Caco-2 (cell line): ENCODE measurements around the gene SPRY1. TPM values are rescaled to one million over a fixed set of nuclear protein-coding genes. Genes with fewer than 3 reads are reported as not detected.

Experiments used
- BruUV-seq: library from RNA; stranded (reverse); fragments of 400-500 nt; replicated peaks from 2 replicates; lab custom pipeline; 2021; lab: Mats Ljungman, UMichigan
- CTCF ChIA-PET: fragments of 300-600 bp; sonication (Branson Sonifier 250); formaldehyde crosslinking; loops from one replicate; lab custom pipeline; 2022; ENCODE audit warnings: antibody characterized with exemption; lab: Charles Lee
- POLR2A ChIA-PET: fragments of 300-600 bp; sonication (Branson Sonifier 250); formaldehyde crosslinking; loops from one replicate; lab custom pipeline; 2022; ENCODE audit warnings: antibody characterized with exemption; lab: Charles Lee
- DNase-seq, 2 experiments: peaks; one replicate each; pipeline versions ENCODE4 v3.0.0 to v3.0.0-alpha.2; 2020 to 2022
- H3K27me3 ChIP-seq: replicated peaks from 2 replicates; pipeline ENCODE4 v1.6.0; 2011; ENCODE audit warnings: low read length; ENCODE audit not compliant: control insufficient read depth, insufficient read depth
- H3K36me3 ChIP-seq: 2 replicates; pipeline ENCODE4 v1.5.1; 2011; ENCODE audit warnings: low read length; ENCODE audit not compliant: control insufficient read depth, insufficient read depth
- H3K4me1 ChIP-seq: fragments of 250-450 bp; sonication (Bioruptor Pico); 2 replicates; pipeline ENCODE4 v1.5.1; 2020; ENCODE audit warnings: mild to moderate bottlenecking
- H3K4me3 ChIP-seq: 2 replicates; pipeline ENCODE4 v1.5.1; 2011; ENCODE audit warnings: low read depth, mild to moderate bottlenecking, control low read depth, low read length
- H3K9me3 ChIP-seq: fragments of 250-450 bp; sonication (Bioruptor Pico); 2 replicates; pipeline ENCODE4 v1.5.1; 2020; ENCODE audit warnings: mild to moderate bottlenecking, moderate library complexity
- H3K27ac Mint-ChIP-seq: one replicate; pipeline ENCODE4 v1.8.0; 2022; ENCODE audit warnings: mixed read lengths; ENCODE audit not compliant: unreplicated experiment
- H3K27me3 Mint-ChIP-seq: one replicate; pipeline ENCODE4 v1.8.0; 2022; ENCODE audit warnings: mixed read lengths; ENCODE audit not compliant: insufficient read depth, unreplicated experiment
- H3K36me3 Mint-ChIP-seq: one replicate; pipeline ENCODE4 v1.8.0; 2022; ENCODE audit warnings: mild to moderate bottlenecking, mixed read lengths; ENCODE audit not compliant: insufficient read depth, unreplicated experiment
- H3K4me1 Mint-ChIP-seq: one replicate; pipeline ENCODE4 v1.8.0; 2022; ENCODE audit warnings: low read depth, mixed read lengths; ENCODE audit not compliant: unreplicated experiment
- H3K4me3 Mint-ChIP-seq: one replicate; pipeline ENCODE4 v1.8.0; 2022; ENCODE audit warnings: mild to moderate bottlenecking, moderate library complexity, mixed read lengths; ENCODE audit not compliant: unreplicated experiment
- H3K9me3 Mint-ChIP-seq: one replicate; pipeline ENCODE4 v1.8.0; 2022; ENCODE audit warnings: mixed read lengths; ENCODE audit not compliant: unreplicated experiment
- CTCF ChIP-seq, 2 experiments: fragments of 200-600 bp in 1 of 2; IDR thresholded peaks; 1 replicate in 1 of 2; 2 replicates in 1 of 2; pipeline versions ENCODE4 v1.5.1 to v1.8.0; 2011 to 2022; ENCODE audit warnings: antibody characterized with exemption in 1 of 2, control low read depth in 1 of 2, inconsistent platforms in 1 of 2, low read depth in 1 of 2, low read length in 1 of 2, mild to moderate bottlenecking in 1 of 2, moderate library complexity in 1 of 2; ENCODE audit not compliant: insufficient read depth in 1 of 2, severe bottlenecking in 1 of 2, unreplicated experiment in 1 of 2
- intact Hi-C: fragments of 100-400 bp; cut with micrococcal nuclease; formaldehyde crosslinking; loops from one replicate; pipeline ENCODE4 v1.10.0; 2022; ENCODE audit not compliant: unreplicated experiment
- total RNA-seq: library from RNA; stranded (reverse); gene quantifications from 2 replicates; pipeline ENCODE4 v1.2.3, GENCODE V29; 2022

SPRY1 gene
- total RNA-seq, 1 experiment from 2014 or later: 23.2 TPM

GRCh38 chr4:123430031-123430430, 33.4 kb downstream of the SPRY1 start:
- H3K9me3 ChIP-seq: no peaks in the 10 kb centered on the region; the same call in 1 of the 2 replicates

GRCh38 chr4:123430501-123430900, 33.9 kb downstream of the SPRY1 start:
- Mint-ChIP-seq H3K9me3 (peaks cover 22% of the 10 kb centered on the region), H3K27me3 (no peaks in the 10 kb centered on the region), H3K4me3 (no peak overlapping the region), H3K4me1 (peaks cover 10% of the 10 kb centered on the region), H3K27ac (peak overlapping the region; percentile 61), H3K36me3 (no peaks in the 10 kb centered on the region)
- Histone ChIP-seq H3K9me3 (peaks cover 1% of the 10 kb centered on the region; the same call in 1 of the 2 replicates), H3K27me3 (no peaks in the 10 kb centered on the region), H3K36me3 (no peaks in the 10 kb centered on the region), H3K4me1 (peaks cover 13% of the 10 kb centered on the region), H3K4me3 (no peak overlapping the region)
- intact Hi-C loops: no loop called here
- no peak for DNase-seq
- no TSS peak for BruUV-seq
- ChIA-PET CTCF (no interaction called here), POLR2A (no interaction called here)
- TF ChIP-seq CTCF (IDR thresholded peaks at IDR 0.05; ENCODE audit: insufficient read depth in 1 of 2, low read depth in 1 of 2, low read length in 1 of 2, severe bottlenecking in 1 of 2, unreplicated experiment in 1 of 2): no peak

More at GRCh38 chr4:123430031-123430430, 33.4 kb downstream of the SPRY1 start:
- no peaks in the 10 kb centered on the region for H3K27me3 Mint-ChIP-seq
- Histone ChIP-seq H3K36me3 (no peaks in the 10 kb centered on the region), H3K27me3 (no peaks in the 10 kb centered on the region), H3K4me3 (no peak overlapping the region), H3K4me1 (peaks cover 13% of the 10 kb centered on the region)
- no peaks in the 10 kb centered on the region for H3K36me3 Mint-ChIP-seq
- intact Hi-C loops: no loop called here
- ChIA-PET POLR2A (no interaction called here), CTCF (no interaction called here)
- H3K4me3 Mint-ChIP-seq: no peak overlapping the region
- peaks cover 22% of the 10 kb centered on the region for H3K9me3 Mint-ChIP-seq
- peaks cover 10% of the 10 kb centered on the region for H3K4me1 Mint-ChIP-seq
- no TSS peak for BruUV-seq
- peak overlapping the region; percentile 61 for H3K27ac Mint-ChIP-seq
- no peak for TF ChIP-seq CTCF (IDR thresholded peaks at IDR 0.05; ENCODE audit: insufficient read depth in 1 of 2, low read depth in 1 of 2, low read length in 1 of 2, severe bottlenecking in 1 of 2, unreplicated experiment in 1 of 2)
- DNase-seq: no peak

GRCh38 chr4:123433573-123433972, 37.0 kb downstream of the SPRY1 start:
- ChIA-PET POLR2A (no interaction called here), CTCF (no interaction called here)
- TF ChIP-seq CTCF (IDR thresholded peaks at IDR 0.05; ENCODE audit: insufficient read depth in 1 of 2, low read depth in 1 of 2, low read length in 1 of 2, severe bottlenecking in 1 of 2, unreplicated experiment in 1 of 2): no peak
- peaks cover 13% of the 10 kb centered on the region for H3K4me1 ChIP-seq
- peaks cover 8% of the 10 kb centered on the region; the same call in 1 of the 2 replicates for H3K9me3 ChIP-seq
- Mint-ChIP-seq H3K4me1 (peaks cover 10% of the 10 kb centered on the region), H3K9me3 (peaks cover 29% of the 10 kb centered on the region), H3K27me3 (no peaks in the 10 kb centered on the region), H3K4me3 (no peak overlapping the region), H3K36me3 (no peaks in the 10 kb centered on the region), H3K27ac (no peak overlapping the region)
- no peak for DNase-seq
- H3K4me3 ChIP-seq: no peak overlapping the region
- no peaks in the 10 kb centered on the region for H3K27me3 ChIP-seq
- intact Hi-C loops: no loop called here
- BruUV-seq: no TSS peak
- H3K36me3 ChIP-seq: no peaks in the 10 kb centered on the region
